ENCODE measurements around the gene ATG3.
"Not testable (repeated sequence)": the region's sequence is repeated elsewhere in the genome, so short reads cannot be mapped to it uniquely, and the experiment has no call there.

Gene ATG3
- 64.4 to 156 (median 88.5) reads per million in 18 experiments for total RNA-seq

DNA sequence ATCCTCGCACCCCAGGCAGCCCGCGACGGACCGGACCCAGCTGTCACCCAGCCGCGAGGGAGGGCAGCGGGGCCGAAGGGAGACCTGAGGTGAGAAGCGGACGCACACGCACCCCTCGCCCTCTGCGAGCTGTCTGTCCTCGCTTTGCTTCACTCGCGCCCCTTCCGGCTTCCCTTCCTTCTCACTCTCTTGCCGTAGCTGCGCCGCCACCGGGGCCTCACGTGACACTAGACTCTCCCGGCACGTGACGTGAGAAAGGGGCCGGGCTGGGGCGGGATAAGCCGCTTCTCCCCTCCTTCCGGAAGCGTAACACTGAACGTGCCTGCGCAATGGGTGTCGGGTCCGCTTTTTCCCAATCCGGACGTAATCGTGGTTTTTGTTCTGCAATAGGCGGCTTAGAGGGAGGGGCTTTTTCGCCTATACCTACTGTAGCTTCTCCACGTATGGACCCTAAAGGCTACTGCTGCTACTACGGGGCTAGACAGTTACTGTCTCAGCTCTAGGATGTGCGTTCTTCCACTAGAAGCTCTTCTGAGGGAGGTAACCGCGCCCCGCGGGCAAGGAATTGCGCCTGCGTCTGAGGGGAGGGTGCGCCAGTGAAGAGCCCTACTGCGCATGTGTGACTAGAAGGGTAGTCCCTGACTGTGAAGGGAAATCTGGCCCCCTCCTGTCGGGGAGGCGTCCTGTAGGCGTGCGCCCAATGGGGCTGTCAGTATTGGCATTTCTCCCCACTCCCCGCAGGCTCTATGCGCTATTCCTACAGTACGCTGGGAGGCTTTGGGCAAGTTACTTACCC is at the start of gene ATG3, which contains the start of gene SLC35A5:
TSS of gene ATG3 (minus strand) at position 229 of the 796 bp plus-strand sequence. CDS start 434 bp downstream, outside the sequence.
TSS of gene SLC35A5 (plus strand) at position 312 of the 796 bp plus-strand sequence. CDS start 1,359 bp downstream, outside the sequence.
- peak; percentile 99 for DNase-seq

DNA sequence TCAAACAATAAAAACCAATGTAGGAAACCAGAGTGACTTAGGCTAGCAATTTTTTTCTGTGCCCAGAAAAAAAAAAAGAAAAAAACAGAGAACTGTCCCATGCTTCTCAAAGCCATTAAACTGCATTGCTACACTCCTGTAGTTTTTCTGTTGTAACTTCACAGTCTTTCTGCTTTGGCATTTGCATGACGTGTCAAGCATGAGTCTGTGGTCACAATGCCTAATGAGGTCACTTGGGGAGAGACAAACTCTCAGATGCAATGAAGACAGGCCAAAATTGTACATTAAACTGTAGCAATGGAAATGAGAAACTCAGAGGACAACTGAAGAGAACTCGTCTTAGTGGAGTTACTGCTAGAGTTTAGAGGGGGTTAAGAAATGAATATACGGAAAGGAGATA is 48.4 kb upstream of the ATG3 start:
- DNase-seq = peak; percentile 53 to 57

DNA sequence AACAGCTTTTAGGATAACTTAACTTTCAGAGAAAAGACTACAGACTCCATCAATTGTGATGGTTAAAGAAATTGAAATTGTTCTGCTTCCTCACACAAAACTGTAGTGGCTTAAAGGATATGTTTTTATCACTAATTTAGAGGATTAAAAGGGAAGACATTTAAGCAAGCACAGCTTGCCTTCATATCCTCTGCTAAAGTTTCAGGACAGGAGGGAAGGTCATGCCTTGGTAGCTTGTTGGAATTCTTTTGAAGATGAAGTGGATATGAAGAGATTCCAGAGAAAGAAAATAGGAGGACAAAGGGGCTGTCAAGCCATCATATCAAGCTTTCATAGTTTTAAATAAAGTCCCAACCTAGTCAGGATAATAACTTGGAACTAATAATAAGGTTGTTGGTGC is 46.1 kb upstream of the ATG3 start:
- DNase-seq = no peak

DNA sequence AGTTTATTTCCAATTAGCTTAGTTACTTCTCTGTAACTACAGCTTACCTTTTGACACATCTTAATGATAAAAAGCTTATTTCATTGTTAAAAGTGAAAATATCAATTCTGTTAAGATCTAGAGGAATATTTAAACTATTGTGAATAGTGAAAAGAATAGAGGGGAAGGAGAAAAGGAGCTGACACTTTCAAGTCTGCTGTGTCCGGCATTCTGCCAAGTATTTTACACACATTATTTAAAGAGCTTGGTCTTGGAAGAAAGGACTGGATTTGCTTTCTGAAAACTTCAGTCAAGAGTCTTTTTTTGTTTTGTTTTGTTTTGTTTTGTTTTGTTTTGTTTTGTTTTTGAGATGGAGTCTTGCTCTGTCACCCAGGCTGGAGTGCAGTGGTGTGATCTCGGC is 44.3 kb upstream of the ATG3 start:
- no peak for DNase-seq

DNA sequence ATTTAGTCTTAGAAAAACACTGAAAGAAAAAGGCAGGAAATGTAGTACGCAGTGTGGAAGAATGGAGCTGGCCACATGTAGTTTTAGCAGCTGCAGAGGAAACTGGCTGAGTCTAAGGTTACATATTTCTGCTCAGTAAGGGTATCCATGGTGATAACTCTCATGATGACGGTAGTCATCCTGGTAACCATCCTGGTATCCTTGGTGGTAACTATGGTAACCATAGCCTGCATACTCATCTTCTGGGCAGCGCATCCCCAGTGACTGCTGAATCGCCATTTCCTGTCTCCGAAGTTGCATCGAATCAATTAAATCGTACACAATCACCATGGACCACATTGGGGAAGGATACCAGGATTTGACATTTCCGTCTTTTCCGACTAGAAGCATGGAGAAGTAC is 43.5 kb upstream of the ATG3 start:
- DNase-seq = no peak

DNA sequence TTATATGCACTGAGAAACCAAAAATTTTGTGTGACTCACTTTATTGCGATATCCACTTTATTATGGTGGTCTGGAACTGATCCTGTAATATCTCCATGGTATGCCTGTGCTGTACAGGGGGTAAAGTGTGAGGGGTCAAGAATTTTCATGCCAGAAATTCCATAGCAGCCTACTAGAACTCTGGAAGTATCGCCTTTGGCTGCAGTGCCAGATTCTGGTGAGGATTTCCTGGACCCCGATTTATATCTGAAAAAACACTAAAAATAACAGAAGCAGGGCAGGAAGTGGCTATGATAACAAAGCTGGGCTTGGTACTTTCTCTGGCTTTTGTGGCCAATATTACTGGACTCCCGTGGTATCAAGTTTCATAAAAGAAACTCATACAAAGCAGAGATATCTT is 42.8 kb upstream of the ATG3 start:
- DNase-seq = no peak

DNA sequence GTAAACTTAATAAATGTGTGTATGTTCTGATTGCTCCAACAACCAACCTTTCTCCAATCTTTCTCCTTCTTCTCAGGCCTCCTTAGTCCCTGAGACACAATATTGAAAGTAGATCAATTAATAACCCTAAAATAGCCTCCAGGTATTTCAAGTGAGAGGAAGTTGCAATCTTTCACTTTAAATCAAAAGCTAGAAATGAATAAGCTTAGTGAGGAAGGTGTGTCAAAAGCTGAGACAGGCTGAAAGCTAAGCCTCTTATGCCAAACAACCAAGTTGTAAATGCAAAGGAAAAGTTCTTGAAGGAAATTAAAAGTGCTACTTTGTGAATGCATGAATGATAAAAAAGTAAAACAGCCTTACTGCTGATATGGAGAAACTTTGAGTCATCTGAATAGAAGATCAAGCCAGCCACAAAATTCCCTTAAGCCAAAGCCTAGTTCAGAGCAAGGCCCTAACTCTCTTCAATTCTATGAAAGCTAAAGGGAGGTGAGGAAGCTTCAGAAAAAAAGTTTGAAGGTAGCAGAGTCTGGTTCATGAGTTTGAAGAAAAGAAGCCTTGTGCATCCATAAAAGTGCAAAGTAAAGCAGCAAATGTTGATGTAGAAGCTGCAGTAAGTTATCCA is 40.6 kb upstream of the ATG3 start:
- DNase-seq = no peak

DNA sequence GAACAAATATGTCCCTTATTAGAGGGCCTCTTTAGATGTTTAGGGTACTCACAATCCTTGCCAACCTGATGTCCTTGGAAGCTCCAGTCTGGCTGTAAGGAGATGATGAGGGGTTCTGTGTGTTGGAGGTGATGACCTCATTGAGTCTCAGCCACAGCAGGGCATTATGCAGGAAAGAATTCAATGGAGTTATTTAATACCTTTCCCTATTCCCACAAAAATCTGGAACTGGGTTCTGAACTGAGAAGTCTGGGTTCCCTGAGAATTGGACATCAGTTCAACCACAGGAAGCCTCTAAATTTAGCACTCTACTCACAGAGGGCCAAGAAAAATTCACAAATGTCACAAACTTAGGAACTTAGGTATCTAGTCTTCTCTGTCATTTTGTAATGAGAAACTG is 37.0 kb upstream of the ATG3 start:
- no peak for DNase-seq

DNA sequence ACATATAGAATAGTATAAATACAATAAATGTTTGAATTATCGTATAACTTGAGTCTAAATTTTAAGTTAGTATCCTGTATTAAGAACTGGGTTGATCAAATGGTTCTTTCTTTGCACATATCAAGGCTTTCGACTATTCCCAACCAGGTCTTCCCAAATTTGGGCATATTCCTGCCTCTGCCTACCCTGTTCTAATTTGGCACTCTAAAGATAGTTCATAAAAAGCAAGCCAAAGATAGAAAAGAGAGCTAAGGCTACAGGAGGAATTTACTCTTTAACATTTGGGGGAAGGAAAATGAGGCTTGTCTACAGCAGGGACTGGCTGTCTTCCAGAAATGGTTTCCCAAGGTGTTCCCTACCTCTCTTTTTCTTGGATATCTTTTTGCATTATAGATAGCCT is 36.2 kb upstream of the ATG3 start:
- DNase-seq = no peak

DNA sequence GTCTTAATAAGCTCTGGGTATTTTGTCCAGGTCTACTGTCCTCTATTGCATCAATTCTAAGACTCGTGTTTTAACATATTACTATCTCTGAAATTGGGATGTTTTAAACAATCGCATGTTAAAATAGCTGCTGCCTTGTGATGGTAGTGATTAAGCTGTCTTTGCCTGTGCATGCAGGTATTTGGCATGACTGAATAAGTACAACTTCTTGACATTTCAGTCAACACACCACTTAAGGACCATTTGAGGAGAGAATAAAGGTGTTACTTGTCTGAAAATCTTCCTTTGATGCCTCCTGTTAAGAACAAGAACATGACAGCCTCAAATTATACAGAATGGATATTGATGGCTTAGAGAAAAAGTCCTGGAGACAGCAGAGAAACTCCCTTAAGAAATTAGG is 33.1 kb upstream of the ATG3 start:
- no peak for DNase-seq

DNA sequence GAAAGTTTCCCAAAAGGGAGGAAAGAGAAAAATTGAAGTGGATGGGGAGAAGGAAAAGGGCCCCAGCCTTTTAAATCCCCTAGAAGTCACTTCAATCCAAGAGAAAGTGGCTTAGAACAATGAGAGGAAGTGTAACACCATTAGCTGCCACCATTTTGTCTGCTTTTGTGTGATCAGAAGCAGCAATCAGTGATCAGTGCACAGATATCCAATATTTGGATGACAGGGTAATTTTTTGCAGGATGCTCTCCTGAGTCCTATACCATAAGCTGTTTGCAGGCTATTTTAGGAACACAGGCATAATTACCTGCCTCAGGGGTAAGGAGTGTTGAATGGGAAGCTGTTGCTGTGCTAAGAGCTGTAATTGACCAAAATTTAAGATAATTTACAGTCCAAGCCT is 31.5 kb upstream of the ATG3 start:
- DNase-seq = no peak

DNA sequence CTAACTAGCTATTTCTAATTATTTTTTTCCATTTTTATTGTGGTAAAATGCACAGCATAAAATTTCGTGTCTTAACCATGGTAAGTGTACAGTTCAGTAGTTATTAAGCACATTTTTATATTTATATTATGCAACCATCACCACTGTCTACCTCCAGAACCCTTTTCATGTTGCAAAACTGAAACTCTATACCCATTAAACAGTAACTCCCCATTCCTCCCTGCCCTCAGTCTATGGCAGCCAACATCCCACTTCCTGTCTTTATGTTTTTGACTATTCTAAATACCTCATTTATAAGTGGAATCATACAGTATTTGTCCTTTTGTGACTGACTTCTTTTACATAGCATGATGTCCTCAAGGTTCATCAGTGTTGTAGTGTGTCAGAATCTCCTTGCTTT is 25.6 kb upstream of the ATG3 start:
- no peak for DNase-seq

DNA sequence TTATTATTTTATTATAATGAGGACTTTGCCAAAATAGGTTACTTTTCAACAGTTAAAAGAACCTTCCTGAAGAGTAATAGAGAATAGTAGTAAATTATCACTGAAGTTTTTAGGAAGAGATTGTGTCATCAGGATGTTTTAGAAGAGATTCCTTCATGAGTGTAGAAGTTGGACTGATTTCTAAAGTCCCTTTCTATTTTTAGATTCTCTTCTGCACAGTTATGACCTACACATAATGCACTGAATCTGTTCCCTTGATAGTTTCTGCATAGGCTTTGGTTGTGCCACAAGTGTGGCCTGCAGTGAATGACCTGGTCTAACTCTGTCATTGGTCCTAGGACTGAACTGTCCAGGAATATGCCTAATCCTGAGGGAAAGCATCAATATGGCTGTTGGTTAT is 24.0 kb upstream of the ATG3 start:
- DNase-seq = no peak

DNA sequence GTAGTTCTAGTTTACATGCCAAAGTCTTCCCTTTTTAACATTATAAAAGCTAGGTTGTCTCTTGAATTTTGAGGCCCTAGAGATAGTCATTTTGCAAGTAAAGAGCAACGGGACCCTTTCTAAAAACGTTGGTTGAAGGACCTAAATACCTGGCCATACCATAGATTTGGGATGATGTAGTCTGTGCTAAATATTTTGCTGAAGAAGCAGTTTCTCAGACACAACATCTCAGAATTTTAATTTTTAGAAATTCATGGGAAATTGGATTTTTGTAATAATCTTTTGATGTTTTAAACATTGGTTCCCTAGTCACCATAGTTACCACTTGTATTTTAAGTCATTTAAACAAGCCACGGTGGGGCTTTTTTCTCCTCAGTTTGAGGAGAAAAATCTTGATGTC is 21.3 kb upstream of the ATG3 start:
- DNase-seq = no peak

DNA sequence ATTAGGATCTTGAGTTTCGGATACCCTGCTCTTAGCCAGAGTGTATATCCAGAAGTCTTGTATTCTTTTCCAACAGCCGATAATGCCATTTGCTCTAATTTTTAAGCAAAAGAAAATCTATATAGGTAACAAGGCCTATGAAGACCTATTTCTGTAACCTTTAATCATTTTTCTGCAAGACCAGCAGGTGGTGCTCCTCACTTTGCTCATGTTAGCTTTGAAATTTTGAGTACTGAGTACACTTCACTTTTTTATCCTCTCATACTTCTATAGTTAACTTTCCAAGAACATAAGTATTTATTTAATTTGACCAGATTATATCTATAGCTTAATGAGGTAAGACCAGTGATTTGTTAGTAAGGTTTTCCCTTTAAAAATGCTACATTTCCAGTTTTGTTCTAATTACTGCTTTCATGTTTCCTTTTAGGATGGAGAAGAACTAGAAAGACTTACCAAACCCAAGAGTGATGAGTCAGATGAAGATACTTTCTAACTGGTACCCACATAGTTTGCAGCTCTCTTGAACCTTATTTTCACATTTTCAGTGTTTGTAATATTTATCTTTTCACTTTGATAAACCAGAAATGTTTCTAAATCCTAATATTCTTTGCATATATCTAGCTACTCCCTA is 20.6 kb upstream of the ATG3 start:
- DNase-seq = peak in 1 of 2 donors; percentile 31

DNA sequence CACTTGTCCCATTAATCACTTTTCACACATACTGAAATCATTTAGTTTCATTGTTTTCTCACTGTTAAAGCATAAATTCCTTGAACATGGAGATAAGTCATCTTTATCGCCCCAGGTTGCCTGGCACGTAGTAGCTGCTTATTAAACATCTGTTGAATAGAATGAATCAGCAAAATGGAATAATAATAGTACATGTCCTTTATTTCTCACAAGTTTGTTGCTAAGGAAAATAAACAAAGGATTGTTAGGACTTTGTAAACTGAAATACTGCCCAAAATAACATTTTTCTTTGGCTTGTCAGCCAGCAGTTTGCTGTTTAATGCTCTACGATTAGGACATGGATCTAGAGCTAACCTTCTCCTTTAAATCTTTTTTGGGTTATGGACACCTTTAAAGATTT is 17.9 kb upstream of the ATG3 start:
- no peak for DNase-seq

DNA sequence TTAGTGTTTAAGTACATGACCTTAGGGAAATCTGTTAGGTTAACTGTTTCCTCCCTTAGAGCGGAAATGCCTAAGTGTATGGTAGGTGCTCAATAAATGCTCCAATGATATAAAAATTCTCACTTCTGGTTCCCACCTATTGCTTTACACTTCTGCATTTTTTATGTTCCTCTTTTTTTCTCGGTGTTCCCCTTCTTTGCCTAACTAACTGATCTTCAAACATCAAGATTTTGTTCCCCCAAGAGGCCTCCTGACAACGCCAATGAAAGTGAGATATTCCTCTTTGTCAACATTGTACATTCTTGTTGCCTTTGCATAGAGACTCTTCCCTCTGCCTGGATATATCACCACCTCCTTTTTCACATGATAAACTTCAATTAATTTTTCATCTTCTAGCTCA is 17.5 kb upstream of the ATG3 start:
- DNase-seq = peak; percentile 4 to 72

DNA sequence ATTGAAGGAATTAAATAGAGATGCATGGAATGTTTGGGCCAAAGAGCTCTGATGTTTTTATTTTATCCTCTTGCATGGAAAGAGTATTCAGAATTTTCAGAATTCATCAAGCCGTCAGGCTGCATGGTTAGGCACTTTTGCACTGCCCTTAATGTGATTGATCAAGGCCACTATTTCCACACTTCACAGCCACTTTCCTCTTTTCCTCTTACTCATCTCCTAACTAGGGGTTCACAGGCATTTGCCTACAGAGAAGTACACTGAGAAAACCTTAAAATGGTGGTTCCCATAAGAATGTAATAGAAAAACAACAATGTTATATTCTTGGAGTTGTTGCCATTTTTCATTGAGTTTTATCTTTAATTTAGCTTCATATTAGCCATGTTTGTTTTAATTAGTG is 10.9 kb upstream of the ATG3 start:
- peak; percentile 10 to 70 for DNase-seq

DNA sequence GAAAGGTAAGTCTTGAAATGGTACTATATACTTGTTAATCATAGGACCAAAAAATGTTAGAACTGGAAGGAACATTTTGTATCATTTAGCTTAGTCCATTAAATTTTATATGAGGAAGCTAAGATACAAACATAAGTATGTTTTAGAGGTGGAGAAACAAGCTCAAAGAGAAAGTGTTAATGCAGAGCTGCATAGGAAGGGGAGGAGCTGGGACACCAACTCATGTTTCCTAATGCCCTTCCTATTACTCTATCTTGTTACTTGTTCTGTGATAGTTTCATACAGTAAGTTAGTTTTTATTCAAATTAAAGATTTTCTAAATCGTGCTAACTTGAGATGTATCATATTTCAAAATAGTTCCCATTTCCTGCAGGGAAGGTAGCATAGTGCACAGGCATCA is 7.5 kb upstream of the ATG3 start:
- DNase-seq = peak; percentile 25 to 35

DNA sequence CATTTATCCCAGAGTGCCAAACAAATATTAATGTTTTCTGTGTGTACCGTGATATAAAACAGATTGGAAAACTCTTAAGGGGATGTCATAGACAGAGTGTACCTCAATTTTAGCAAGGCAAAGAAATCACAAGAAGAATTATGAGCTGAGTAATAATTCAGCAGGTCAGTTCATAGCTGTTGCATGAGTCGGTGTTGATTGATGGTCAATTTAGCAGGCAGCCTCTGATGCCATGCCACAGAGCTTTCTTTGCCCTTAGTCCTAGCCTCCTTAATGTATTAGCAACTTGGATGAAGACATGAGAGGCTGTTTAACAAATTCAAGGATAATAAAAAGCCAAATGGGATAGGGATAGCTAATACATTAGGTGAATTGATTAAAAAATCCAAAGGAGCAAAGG is 6.9 kb upstream of the ATG3 start:
- DNase-seq = no peak

DNA sequence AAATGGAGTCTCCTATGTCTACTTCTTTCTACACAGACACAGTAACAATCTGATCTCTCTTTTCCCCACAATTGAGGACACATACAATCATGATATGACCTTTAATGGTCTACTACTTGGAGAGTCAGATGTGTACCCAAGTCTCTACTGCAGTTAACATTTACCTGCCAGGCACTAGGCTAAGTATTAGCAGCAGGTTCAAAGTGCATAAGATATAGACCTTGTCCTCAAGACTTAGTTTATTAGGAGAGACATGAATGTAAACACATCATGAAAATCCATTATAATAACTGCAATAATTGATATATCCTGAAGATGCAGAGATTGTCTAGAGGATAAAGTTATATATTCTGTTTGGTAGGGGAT is 3.2 kb upstream of the ATG3 start:
- DNase-seq = no peak

DNA sequence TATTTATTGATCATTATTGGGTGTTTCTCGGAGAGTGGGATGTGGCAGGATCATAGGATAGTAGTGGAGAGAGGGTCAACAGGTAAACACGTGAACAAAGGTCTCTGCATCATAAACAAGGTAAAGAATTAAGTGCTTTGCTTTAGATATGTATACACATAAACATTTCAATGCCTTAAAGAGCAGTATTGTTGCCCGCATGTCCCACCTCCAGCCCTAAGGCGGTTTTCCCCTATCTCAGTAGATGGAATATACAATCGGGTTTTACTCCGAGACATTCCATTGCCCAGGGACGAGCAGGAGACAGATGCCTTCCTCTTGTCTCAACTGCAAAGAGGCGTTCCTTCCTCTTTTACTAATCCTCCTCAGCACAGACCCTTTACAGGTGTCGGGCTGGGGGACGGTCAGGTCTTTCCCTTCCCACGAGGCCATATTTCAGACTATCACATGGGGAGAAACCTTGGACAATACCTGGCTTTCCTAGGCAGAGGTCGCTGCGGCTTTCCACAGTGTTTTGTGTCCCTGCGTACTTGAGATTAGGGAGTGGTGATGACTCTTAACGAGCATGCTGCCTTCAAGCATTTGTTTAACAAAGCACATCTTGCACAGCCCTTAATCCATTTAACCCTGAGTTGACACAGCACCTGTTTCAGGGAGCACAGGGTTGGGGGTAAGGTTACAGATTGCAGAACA is 2.6 kb upstream of the ATG3 start:
- DNase-seq = not testable (repeated sequence)

DNA sequence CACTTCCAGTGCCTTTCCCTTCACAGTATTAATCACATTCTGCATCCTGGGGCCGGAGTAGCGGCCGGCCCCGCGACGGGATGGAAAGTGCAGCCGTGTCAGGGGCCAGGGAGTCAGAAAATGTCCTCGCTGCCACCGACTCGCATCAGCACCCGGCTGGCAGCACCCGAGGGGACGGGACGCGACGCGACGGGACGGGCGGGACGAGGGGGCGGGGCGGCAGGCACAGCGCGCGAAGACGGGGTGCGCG is 353 bp downstream of the ATG3 start:
- DNase-seq = peak in 1 of 2 donors; percentile 77
